Activated CD4-positive, alpha-beta memory T cell treated with anti-CD3 and anti-CD28 coated beads for 36 hours (primary cell): ENCODE results near the gene ZNF628. TPM values are rescaled to one million over a fixed set of nuclear protein-coding genes. Genes with fewer than 3 reads are reported as not detected.

ENCODE experiments used
- CTCF ChIA-PET: fragments of 350-600 bp; sonication (Branson Sonifier 250); formaldehyde crosslinking; loops from one replicate; lab custom pipeline; 2021; ENCODE audit warnings: antibody characterized with exemption, inconsistent platforms; lab: Charles Lee
- POLR2A ChIA-PET: fragments of 350-600 bp; sonication (Branson Sonifier 250); formaldehyde crosslinking; loops from one replicate; lab custom pipeline; 2021; ENCODE audit warnings: antibody characterized with exemption; lab: Charles Lee
- DNase-seq: peaks from one replicate; pipeline ENCODE4 v3.0.0-alpha.2; 2020
- H3K27ac Mint-ChIP-seq: one replicate; pipeline ENCODE4 v1.8.0; 2021; ENCODE audit warnings: mixed read lengths
- H3K27me3 Mint-ChIP-seq: one replicate; pipeline ENCODE4 v1.8.0; 2021; ENCODE audit warnings: mixed read lengths
- H3K36me3 Mint-ChIP-seq: one replicate; pipeline ENCODE4 v1.8.0; 2021; ENCODE audit warnings: mixed read lengths
- H3K4me1 Mint-ChIP-seq: one replicate; pipeline ENCODE4 v1.8.0; 2021; ENCODE audit warnings: low read depth, mixed read lengths
- H3K4me3 Mint-ChIP-seq: one replicate; pipeline ENCODE4 v1.8.0; 2021; ENCODE audit warnings: mild to moderate bottlenecking, mixed read lengths
- H3K9me3 Mint-ChIP-seq: one replicate; pipeline ENCODE4 v1.8.0; 2021; ENCODE audit warnings: mixed read lengths
- intact Hi-C: fragments of 100-400 bp; cut with micrococcal nuclease; formaldehyde crosslinking; loops from one replicate; pipeline ENCODE4 v1.15.1; 2023
- total RNA-seq, 2 experiments: library from RNA; stranded (reverse); gene quantifications; one replicate each; pipeline ENCODE4 v1.2.3, GENCODE V29; 2021

The ZNF628 gene
- total RNA-seq, 2 experiments from 2014 or later: 5.8 to 6.9 TPM

GRCh38 chr19:55461259-55461973 lies 15.0 kb upstream of the ZNF628 start, which contains the start of gene ISOC2:
Gene ISOC2 (minus strand): TSS chr19:55461642. CDS start chr19:55456486, 5,156 bp downstream.
- Mint-ChIP-seq H3K36me3 (no peaks in the 10 kb centered on the region), H3K27ac (peak within 1 kb of the TSS; percentile 84), H3K27me3 (peaks cover 2% of the 10 kb centered on the region), H3K9me3 (no peaks in the 10 kb centered on the region), H3K4me1 (peaks cover 21% of the 10 kb centered on the region), H3K4me3 (peak within 1 kb of the TSS; percentile 91)
- ChIA-PET POLR2A (interaction anchor here (0.7 to 1.0 kb wide), 6 partner anchors 10 to 122 kb away, joined by 3 to 7 read pairs (median 4); partner anchors contain the start of genes KMT5C, UBE2S and ZNF628), CTCF (interaction anchor here (0.6 to 1.0 kb wide), 8 partner anchors 15 to 320 kb away, joined by 3 to 19 read pairs (median 4); partner anchors contain the start of genes ZNF628 and ZNF865)
- intact Hi-C loops: loop anchor here (1.0 to 2.0 kb wide), 3 partner anchors 15 to 202 kb away; partner anchors contain the start of genes KMT5C, PPP6R1 and ZNF628
- peak; percentile 100 for DNase-seq

DNA sequence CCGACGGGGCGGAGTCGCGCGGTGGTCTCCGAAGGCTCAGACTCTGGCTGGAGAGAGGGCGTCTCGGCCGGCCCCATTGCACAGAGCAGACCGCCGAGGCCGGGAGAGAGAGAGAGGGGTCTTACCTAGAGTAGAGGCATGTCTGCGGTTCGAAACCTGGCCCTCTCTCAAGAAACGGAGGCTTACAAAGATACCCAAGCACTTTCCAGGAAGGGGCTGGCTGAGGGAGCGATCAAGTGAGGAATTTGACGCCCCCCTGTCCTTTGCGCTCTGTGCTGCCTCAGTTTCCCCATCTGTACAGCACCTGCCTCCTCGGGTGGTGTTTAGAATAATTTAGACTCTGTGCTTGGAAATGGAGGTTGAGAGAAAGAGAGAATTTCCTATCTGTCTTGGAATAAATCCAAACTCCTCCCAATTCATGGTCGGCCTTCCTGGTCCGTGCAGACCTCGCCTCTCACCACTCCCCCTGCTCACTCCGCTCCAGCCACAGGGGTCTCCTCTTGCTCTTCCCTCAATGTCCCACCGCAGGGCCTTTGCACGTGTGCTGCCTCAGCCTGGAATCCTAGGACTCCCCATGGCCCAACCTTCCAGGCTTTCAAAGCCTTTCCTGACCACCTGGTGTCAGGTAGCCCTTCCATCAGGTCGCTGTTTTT lies 14.3 kb upstream of the ZNF628 start:
- Mint-ChIP-seq H3K27ac (peak overlapping the region; percentile 84), H3K36me3 (no peaks in the 10 kb centered on the region), H3K4me3 (peak overlapping the region; percentile 91), H3K27me3 (peaks cover 2% of the 10 kb centered on the region), H3K4me1 (peaks cover 21% of the 10 kb centered on the region), H3K9me3 (no peaks in the 10 kb centered on the region)
- ChIA-PET POLR2A (interaction anchor here (0.7 to 1.0 kb wide), 6 partner anchors 9 to 123 kb away, joined by 3 to 7 read pairs (median 4); partner anchors contain the start of genes KMT5C, UBE2S and ZNF628), CTCF (interaction anchor here (0.6 to 1.6 kb wide), 9 partner anchors 14 to 321 kb away, joined by 3 to 19 read pairs (median 3); partner anchors contain the start of genes ZNF628 and ZNF865)
- DNase-seq: no peak
- intact Hi-C loops: loop anchor here (1.0 to 2.0 kb wide), 3 partner anchors 15 to 203 kb away; partner anchors contain the start of genes KMT5C, PPP6R1 and ZNF628

DNA sequence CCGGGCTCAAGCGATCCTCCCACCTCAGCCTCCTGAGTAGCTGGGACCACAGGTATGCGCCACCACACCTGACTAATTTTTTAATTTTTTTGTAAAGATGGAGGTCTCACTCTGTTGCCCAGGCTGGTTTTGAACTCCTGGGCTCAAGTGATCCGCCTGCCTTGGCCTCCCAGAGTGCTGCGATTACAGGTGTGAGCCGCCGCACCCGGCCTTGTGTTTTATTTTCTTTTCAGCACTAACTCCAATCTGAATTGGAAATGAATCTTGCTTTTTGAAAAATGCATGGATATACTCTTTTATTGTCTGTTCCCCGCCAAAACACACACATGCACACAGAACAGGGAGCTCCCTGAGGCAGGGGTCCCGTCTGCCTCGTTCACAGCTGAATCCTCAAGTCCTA lies 13.7 kb upstream of the ZNF628 start:
- CTCF ChIA-PET: interaction anchor here (1.6 kb wide), 1 partner anchor 14 kb away, joined by 3 read pairs; no protein-coding TSS in a partner anchor

DNA sequence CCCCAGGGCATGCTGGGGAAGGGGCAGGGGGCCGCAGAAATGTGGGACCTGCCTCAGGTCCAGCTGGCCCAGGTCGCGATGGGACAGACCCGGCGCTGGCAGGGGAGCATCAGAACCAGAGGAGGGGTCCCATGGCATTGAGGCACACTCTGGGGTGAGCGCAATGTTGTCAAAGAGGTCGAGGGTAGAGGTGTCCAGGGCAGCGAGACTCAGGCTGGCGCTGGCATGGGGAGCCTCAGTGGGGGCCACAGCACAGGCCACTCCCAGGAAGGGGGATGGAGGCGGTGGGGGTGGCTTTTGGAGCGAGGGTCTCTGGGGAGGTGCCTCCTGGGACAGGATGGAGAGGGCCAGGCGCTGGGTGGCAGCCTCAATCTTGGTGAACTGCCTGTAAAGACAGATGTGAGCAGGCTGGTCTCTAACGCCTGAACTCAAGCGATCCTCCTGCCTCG lies 12.8 kb upstream of the ZNF628 start:
- H3K4me1 Mint-ChIP-seq: peaks cover 24% of the 10 kb centered on the region
- intact Hi-C loops: no loop called here
- no peak overlapping the region for H3K27ac Mint-ChIP-seq
- ChIA-PET CTCF (interaction anchor here (1.6 kb wide), 1 partner anchor 14 kb away, joined by 3 read pairs; no protein-coding TSS in a partner anchor), POLR2A (no interaction called here)
- H3K4me3 Mint-ChIP-seq: no peak overlapping the region
- no peaks in the 10 kb centered on the region for H3K9me3 Mint-ChIP-seq
- DNase-seq: no peak
- peaks cover 2% of the 10 kb centered on the region for H3K27me3 Mint-ChIP-seq
- no peaks in the 10 kb centered on the region for H3K36me3 Mint-ChIP-seq

More for the DNA sequence above, 13.7 kb upstream of the ZNF628 start:
- Mint-ChIP-seq H3K36me3 (no peaks in the 10 kb centered on the region), H3K27ac (no peak overlapping the region), H3K4me1 (peaks cover 21% of the 10 kb centered on the region), H3K27me3 (peaks cover 2% of the 10 kb centered on the region), H3K4me3 (peak overlapping the region; percentile 91), H3K9me3 (no peaks in the 10 kb centered on the region)
- DNase-seq: no peak
- intact Hi-C loops: no loop called here
- POLR2A ChIA-PET: no interaction called here

DNA sequence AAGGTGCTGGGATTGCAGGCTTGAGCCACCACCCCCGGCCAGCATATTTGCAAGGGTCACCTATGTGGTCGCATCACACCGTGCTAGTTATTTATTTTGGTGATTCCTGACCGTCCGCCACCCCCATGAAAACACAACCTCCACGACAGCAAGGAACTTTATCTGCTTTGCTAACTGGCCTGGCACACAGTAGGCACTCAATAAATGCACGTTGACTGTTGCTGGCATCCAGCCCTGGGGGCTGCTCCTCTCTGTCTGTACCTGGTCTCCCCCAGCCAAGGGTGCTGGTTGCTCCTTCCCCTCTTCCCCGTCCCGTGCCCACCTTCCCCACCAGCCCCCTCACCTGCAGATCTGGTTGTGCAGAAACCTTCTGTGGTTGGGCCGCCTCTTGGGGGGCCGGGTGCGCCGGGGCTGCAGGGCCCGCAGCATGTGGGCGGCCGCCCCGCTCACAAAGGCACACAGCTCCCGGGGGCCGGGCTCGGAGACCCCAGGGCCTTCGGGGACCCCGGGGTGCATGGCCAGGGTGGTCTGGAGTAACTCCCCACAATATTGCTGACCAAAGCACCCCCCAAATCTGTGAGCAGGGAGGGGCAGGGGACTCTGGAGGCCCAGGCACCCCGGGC lies 12.3 kb upstream of the ZNF628 start:
- Mint-ChIP-seq H3K9me3 (no peaks in the 10 kb centered on the region), H3K36me3 (no peaks in the 10 kb centered on the region), H3K27me3 (peaks cover 2% of the 10 kb centered on the region), H3K27ac (no peak overlapping the region), H3K4me1 (peaks cover 24% of the 10 kb centered on the region), H3K4me3 (no peak overlapping the region)
- no peak for DNase-seq
- intact Hi-C loops: no loop called here
- ChIA-PET POLR2A (no interaction called here), CTCF (no interaction called here)

GRCh38 chr19:55464662-55465054 lies 11.8 kb upstream of the ZNF628 start, which contains the start of gene C19orf85:
Gene C19orf85 (minus strand): TSS chr19:55464751. CDS start chr19:55464554, 197 bp downstream.
- Mint-ChIP-seq H3K27ac (no peak within 1 kb of the TSS), H3K4me1 (peaks cover 24% of the 10 kb centered on the region), H3K4me3 (no peak within 1 kb of the TSS), H3K9me3 (no peaks in the 10 kb centered on the region), H3K27me3 (peaks cover 2% of the 10 kb centered on the region), H3K36me3 (no peaks in the 10 kb centered on the region)
- intact Hi-C loops: loop anchor here (5.0 kb wide), 1 partner anchor 168 kb away; no protein-coding TSS in a partner anchor
- no peak for DNase-seq
- CTCF ChIA-PET: no interaction called here
- POLR2A ChIA-PET: no interaction called here

GRCh38 chr19:55465460-55466240 lies 10.8 kb upstream of the ZNF628 start:
- Mint-ChIP-seq H3K4me1 (peaks cover 16% of the 10 kb centered on the region), H3K36me3 (no peaks in the 10 kb centered on the region), H3K27me3 (peaks cover 2% of the 10 kb centered on the region), H3K9me3 (no peaks in the 10 kb centered on the region), H3K27ac (no peak overlapping the region), H3K4me3 (no peak overlapping the region)
- intact Hi-C loops: loop anchor here (5.0 kb wide), 1 partner anchor 167 kb away; no protein-coding TSS in a partner anchor
- no peak for DNase-seq
- ChIA-PET CTCF (interaction anchor here (2.4 to 3.6 kb wide), 3 partner anchors 10 to 38 kb away, joined by 11 to 93 read pairs (median 48); partner anchors contain the start of gene ZNF628), POLR2A (no interaction called here)

GRCh38 chr19:55466241-55466614 lies 10.2 kb upstream of the ZNF628 start:
- DNase-seq: no peak
- ChIA-PET POLR2A (interaction anchor here (0.6 to 1.1 kb wide), 2 partner anchors 10 to 285 kb away, joined by 3 to 6 read pairs; partner anchors contain the start of gene ZNF628), CTCF (interaction anchor here (0.6 to 3.6 kb wide), 10 partner anchors 10 to 325 kb away, joined by 3 to 93 read pairs (median 11); partner anchors contain the start of gene ZNF628)
- Mint-ChIP-seq H3K9me3 (no peaks in the 10 kb centered on the region), H3K27me3 (peaks cover 2% of the 10 kb centered on the region), H3K27ac (no peak overlapping the region), H3K4me3 (no peak overlapping the region), H3K36me3 (no peaks in the 10 kb centered on the region), H3K4me1 (peaks cover 12% of the 10 kb centered on the region)
- intact Hi-C loops: loop anchor here (5.0 kb wide), 1 partner anchor 166 kb away; no protein-coding TSS in a partner anchor

DNA sequence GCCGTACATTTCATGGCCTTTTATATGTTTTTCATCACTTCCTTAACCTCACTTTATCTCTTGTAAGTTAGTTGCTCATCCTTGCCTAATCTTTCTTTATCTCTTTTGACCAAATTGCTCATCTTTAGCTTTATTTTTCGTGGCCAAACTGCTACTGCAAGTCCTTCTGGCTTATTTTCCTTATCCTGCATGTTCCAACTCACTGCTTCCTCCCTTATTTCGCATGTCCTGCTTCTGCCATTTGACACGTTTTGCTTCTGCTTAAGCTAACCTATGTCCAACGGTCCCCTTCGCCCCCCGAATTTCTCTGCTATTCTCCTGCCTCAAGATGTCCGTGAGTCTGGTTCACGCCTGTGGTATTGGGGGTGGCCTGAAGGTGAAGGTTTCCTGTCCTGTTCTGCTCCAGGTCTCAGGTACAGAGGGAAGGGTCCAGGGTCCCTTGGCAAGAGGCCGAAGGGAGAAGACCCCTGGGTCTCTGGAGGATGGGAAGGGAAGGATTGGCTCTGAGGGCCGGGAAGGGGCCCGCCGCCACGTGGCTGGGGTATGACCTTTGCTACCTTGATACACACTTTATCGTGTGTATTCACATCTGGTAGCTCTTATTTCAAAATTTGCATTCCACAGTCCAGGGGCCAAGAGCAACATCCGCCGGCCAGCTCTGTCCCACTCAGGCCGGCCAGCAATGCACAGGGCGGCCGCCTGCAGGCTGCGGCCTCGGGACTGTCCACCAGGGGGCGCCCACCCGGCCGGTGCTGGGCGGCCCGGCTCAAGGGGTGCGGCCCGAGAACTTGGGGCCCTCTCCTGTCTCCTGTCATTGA lies 9.0 kb upstream of the ZNF628 start:
- Mint-ChIP-seq H3K4me1 (peaks cover 3% of the 10 kb centered on the region), H3K9me3 (no peaks in the 10 kb centered on the region), H3K27me3 (no peaks in the 10 kb centered on the region), H3K36me3 (no peaks in the 10 kb centered on the region), H3K27ac (no peak overlapping the region), H3K4me3 (no peak overlapping the region)
- ChIA-PET CTCF (interaction anchor here (0.6 to 3.6 kb wide), 34 partner anchors 8 to 714 kb away, joined by 3 to 93 read pairs (median 4); partner anchors contain the start of genes KMT5C, NAT14, SSC5D and ZNF628), POLR2A (interaction anchor here (1.1 kb wide), 1 partner anchor 9 kb away, joined by 6 read pairs; the partner anchor contains the start of gene ZNF628)
- intact Hi-C loops: loop anchor here (1.0 to 5.0 kb wide), 2 partner anchors 36 to 165 kb away; no protein-coding TSS in a partner anchor
- DNase-seq: peak; percentile 73

- Mint-ChIP-seq H3K27ac (no peak overlapping the region), H3K36me3 (no peaks in the 10 kb centered on the region), H3K4me3 (no peak overlapping the region), H3K9me3 (no peaks in the 10 kb centered on the region), H3K27me3 (no peaks in the 10 kb centered on the region), H3K4me1 (peaks cover 3% of the 10 kb centered on the region)
- DNase-seq: no peak
- CTCF ChIA-PET: interaction anchor here (0.8 to 3.6 kb wide), 22 partner anchors 8 to 350 kb away, joined by 3 to 93 read pairs (median 6); partner anchors contain the start of genes KMT5C, NAT14 and ZNF628
- intact Hi-C loops: loop anchor here (1.0 to 5.0 kb wide), 2 partner anchors 35 to 164 kb away; no protein-coding TSS in a partner anchor
- POLR2A ChIA-PET: no interaction called here
These were observed 8.4 kb upstream of the ZNF628 start for GRCh38 chr19:55468054-55468393.
